Endothelial cell of umbilical vein (primary cell): ENCODE data around the gene EPB41L2. TPM values are rescaled to one million over a fixed set of nuclear protein-coding genes. Genes with fewer than 3 reads are reported as not detected.

ENCODE experiments used
- BruUV-seq: library from RNA; stranded (reverse); fragments of 400-500 nt; replicated peaks from 2 replicates; lab custom pipeline; 2021; lab: Mats Ljungman, UMichigan
- CTCF ChIA-PET: fragments of 300-600, 350-600 bp; sonication (Branson Sonifier 250); formaldehyde crosslinking; loops from one replicate; lab custom pipeline; 2021; ENCODE audit warnings: antibody characterized with exemption, inconsistent platforms; lab: Charles Lee
- POLR2A ChIA-PET: fragments of 300-600, 350-600 bp; sonication (Branson Sonifier 250); formaldehyde crosslinking; loops from one replicate; lab custom pipeline; 2021; ENCODE audit warnings: antibody characterized with exemption, inconsistent platforms; lab: Charles Lee
- DNase-seq: peaks from one replicate; pipeline ENCODE4 v3.0.0-alpha.2; 2011; ENCODE audit warnings: low read depth, low spot score
- FAIRE-seq: peaks from 2 replicates; lab custom pipeline; 2011; peaks lifted over from hg19 to GRCh38; lab: Jason Lieb, UNC
- H2AFZ ChIP-seq: 2 replicates; pipeline ENCODE4 v1.6.0; 2012; ENCODE audit warnings: low read depth, low read length, control low read depth, inconsistent platforms
- H3K27ac ChIP-seq: 2 replicates; pipeline ENCODE4 v1.5.1; 2011; ENCODE audit warnings: low read depth, mild to moderate bottlenecking, control low read depth, low read length, moderate library complexity; ENCODE audit not compliant: insufficient read depth
- H3K27me3 ChIP-seq, 2 experiments: 2 replicates each; pipeline versions ENCODE4 v1.6.0 to v1.6.1; 2011; ENCODE audit warnings: low read length in 2 of 2, mixed read lengths in 1 of 2; ENCODE audit not compliant: control insufficient read depth in 2 of 2, insufficient read depth in 2 of 2
- H3K36me3 ChIP-seq, 2 experiments: 2 replicates in 1 of 2; 3 replicates in 1 of 2; pipeline ENCODE4 v1.5.1; 2011; ENCODE audit warnings: low read length in 2 of 2, mild to moderate bottlenecking in 1 of 2, moderate library complexity in 1 of 2; ENCODE audit not compliant: control insufficient read depth in 2 of 2, insufficient read depth in 2 of 2; ENCODE audit errors: extremely low read depth in 1 of 2
- H3K4me1 ChIP-seq: 3 replicates; pipeline ENCODE4 v1.5.1; 2011; ENCODE audit warnings: mild to moderate bottlenecking, low read length; ENCODE audit not compliant: control insufficient read depth, insufficient read depth; ENCODE audit errors: extremely low read depth
- H3K4me2 ChIP-seq: 2 replicates; pipeline ENCODE4 v1.6.1; 2011; ENCODE audit warnings: low read length, control low read depth, mixed read lengths; ENCODE audit not compliant: insufficient read depth
- H3K4me3 ChIP-seq, 3 experiments: fragments of 200-600 bp in 1 of 3; sonication (generic), shearing (Covaris generic) in 1 of 3; replicated peaks in 1 of 3; 2 replicates each; pipeline ENCODE4 v1.5.1; 2011 to 2016; ENCODE audit warnings: control low read depth in 3 of 3, low read length in 3 of 3, mild to moderate bottlenecking in 2 of 3, inconsistent platforms in 1 of 3, low read depth in 1 of 3, moderate library complexity in 1 of 3; ENCODE audit not compliant: insufficient read depth in 1 of 3
- H3K79me2 ChIP-seq: 2 replicates; pipeline ENCODE4 v1.6.0; 2012; ENCODE audit warnings: low read length, inconsistent platforms; ENCODE audit not compliant: control insufficient read depth, insufficient read depth
- H3K9ac ChIP-seq: replicated peaks from 2 replicates; pipeline ENCODE3; 2011; ENCODE audit warnings: low read length, control low read depth; ENCODE audit not compliant: insufficient read depth; ENCODE audit errors: extremely low read depth
- H3K9me1 ChIP-seq: replicated peaks from 3 replicates; pipeline ENCODE4 v1.6.0; 2011; ENCODE audit warnings: mild to moderate bottlenecking, low read length; ENCODE audit not compliant: control insufficient read depth, insufficient read depth; ENCODE audit errors: extremely low read depth
- H3K9me3 ChIP-seq: replicated peaks from 2 replicates; pipeline ENCODE4 v1.5.1; 2012; ENCODE audit warnings: low read length, inconsistent platforms; ENCODE audit not compliant: control insufficient read depth, insufficient read depth
- H4K20me1 ChIP-seq: replicated peaks from 2 replicates; pipeline ENCODE3; 2011; ENCODE audit warnings: mild to moderate bottlenecking, low read length; ENCODE audit not compliant: control insufficient read depth, insufficient read depth; ENCODE audit errors: extremely low read depth
- CTCF ChIP-seq, 2 donors: IDR thresholded peaks; 1 replicate in 1 of 2; 2 replicates in 1 of 2; pipeline ENCODE4 v1.5.1; 2011; ENCODE audit warnings: low read length in 2 of 2, mild to moderate bottlenecking in 2 of 2, moderate library complexity in 2 of 2, control low read depth in 1 of 2, inconsistent platforms in 1 of 2, low read depth in 1 of 2; ENCODE audit not compliant: insufficient read depth in 1 of 2; ENCODE audit errors: extremely low read depth in 1 of 2
- EZH2 ChIP-seq: IDR thresholded peaks from 2 replicates; pipeline ENCODE4 v1.6.1; 2012; ENCODE audit warnings: borderline replicate concordance, low read depth, mild to moderate bottlenecking, moderate library complexity, low read length, inconsistent platforms; ENCODE audit not compliant: severe bottlenecking
- FOS ChIP-seq: IDR thresholded peaks from 2 replicates; pipeline ENCODE4 v1.6.1; 2011; ENCODE audit warnings: mild to moderate bottlenecking, low read length, moderate library complexity, borderline replicate concordance; ENCODE audit not compliant: insufficient read depth
- GATA2 ChIP-seq: IDR thresholded peaks from 2 replicates; pipeline ENCODE4 v1.7.0; 2011; ENCODE audit warnings: low read depth, mild to moderate bottlenecking, moderate library complexity, mixed read lengths, low read length; ENCODE audit not compliant: insufficient read length, insufficient read depth
- JUN ChIP-seq: IDR thresholded peaks from 2 replicates; pipeline ENCODE4 v1.6.1; 2011; ENCODE audit warnings: borderline replicate concordance, low read depth; ENCODE audit not compliant: insufficient read length, insufficient read depth
- MAX ChIP-seq: IDR thresholded peaks from 2 replicates; pipeline ENCODE4 v1.6.1; 2011; ENCODE audit not compliant: insufficient read depth, insufficient read length
- MYC ChIP-seq: IDR thresholded peaks from one replicate; pipeline ENCODE4 v1.6.1; 2011; ENCODE audit warnings: mild to moderate bottlenecking, low read depth, low read length
- POLR2A ChIP-seq: IDR thresholded peaks from 2 replicates; pipeline ENCODE4 v1.6.1; 2012; ENCODE audit warnings: low read depth, mild to moderate bottlenecking, control low read depth, low read length
- POLR2AphosphoS5 ChIP-seq: IDR thresholded peaks from 2 replicates; pipeline ENCODE4 v1.6.1; 2012; ENCODE audit warnings: low read depth, mild to moderate bottlenecking, control low read depth, low read length, moderate library complexity; ENCODE audit not compliant: insufficient read depth
- dilution Hi-C: fragments of 300-500 bp; cut with MboI; formaldehyde crosslinking; loops from one replicate; pipeline ENCODE4 v1.15.0; 2019; ENCODE audit warnings: low sequenced_read_pairs; ENCODE audit not compliant: extremely low pct_ligation_motif_present
- intact Hi-C: fragments of 100-400 bp; cut with micrococcal nuclease; formaldehyde crosslinking; loops from one replicate; pipeline ENCODE4 v1.10.0; 2022
- polyA plus RNA-seq, 4 experiments: library from polyadenylated mRNA; depleted of rRNA in 3 of 4; stranded (reverse) in 3 of 4; unstranded in 1 of 4; fragments of >200 nt; gene quantifications; 2 replicates each; pipeline versions ENCODE4 v1.2.1 to v1.2.3, GENCODE V29; 2011 to 2012; ENCODE audit warnings: missing spikeins in 1 of 4
- total RNA-seq: library from RNA; stranded (reverse); gene quantifications from 2 replicates; pipeline ENCODE4 v1.2.3, GENCODE V29; 2021

Gene EPB41L2
- total and polyA plus RNA-seq, 2 donors (not counting 3 experiments of a cell fraction or from before 2014, with no cell fraction given) = 26.5 to 87.7 TPM

GRCh38 chr6:130934848-130935585 is 128.0 kb downstream of the EPB41L2 start:
- H3K9me1 ChIP-seq = no peaks in the 10 kb centered on the region
- no peaks in the 10 kb centered on the region for H3K36me3 ChIP-seq
- no peak overlapping the region for H3K9ac ChIP-seq
- no peak overlapping the region for H3K4me3 ChIP-seq
- no peaks in the 10 kb centered on the region for H4K20me1 ChIP-seq
- ChIA-PET CTCF (interaction anchor here (0.9 to 1.3 kb wide), 3 partner anchors 11 to 46 kb away, joined by 3 to 4 read pairs (median 3); no protein-coding TSS in a partner anchor), POLR2A (no interaction called here)
- no peaks in the 10 kb centered on the region for H3K27me3 ChIP-seq
- no peak for TF ChIP-seq MAX
- no peak for TF ChIP-seq JUN
- no peak for TF ChIP-seq MYC
- no peak for TF ChIP-seq POLR2AphosphoS5
- TF ChIP-seq EZH2 = no peak
- TF ChIP-seq FOS = no peak
- TF ChIP-seq GATA2 = no peak
- TF ChIP-seq CTCF (IDR thresholded peaks at IDR 0.05; ENCODE audit: extremely low read depth in 1 of 2, insufficient read depth in 1 of 2, low read depth in 1 of 2, low read length in 2 of 2) = no peak
- TF ChIP-seq POLR2A = no peak
- dilution Hi-C loops = no loop called here
- H2AFZ ChIP-seq = no peak overlapping the region
- H3K79me2 ChIP-seq = peaks cover 4% of the 10 kb centered on the region
- no peak overlapping the region for H3K4me2 ChIP-seq
- DNase-seq = no peak
- H3K9me3 ChIP-seq = no peaks in the 10 kb centered on the region
- intact Hi-C loops = no loop called here
- no peak for FAIRE-seq
- no TSS peak for BruUV-seq
- H3K27ac ChIP-seq = no peak overlapping the region
- no peaks in the 10 kb centered on the region for H3K4me1 ChIP-seq
